Measurements from ENCODE around the gene CTDP1. TPM values are rescaled to one million over a fixed set of nuclear protein-coding genes. Genes with fewer than 3 reads are reported as not detected.
A peak's percentile ranks its signal among the peaks of the same experiment; 100 is the strongest.

CTDP1 gene
- total and polyA plus RNA-seq, 9 donors = 7.4 to 10.7 (median 9.7) TPM

- 0% methylated on average over 14 of the region's 22 CpGs for WGBS (ENCODE audit: insufficient coverage)
- Histone ChIP-seq H3K27ac (ENCODE audit: low read length) (no peak overlapping the region), H3K27me3 (ENCODE audit: control insufficient read depth, insufficient read depth, low read length) (peaks cover 18% of the 10 kb centered on the region), H3K36me3 (ENCODE audit: control insufficient read depth, insufficient read depth, low read length) (no peaks in the 10 kb centered on the region), H3K9me3 (replicated peaks; ENCODE audit: control insufficient read depth, low read depth, low read length) (no peaks in the 10 kb centered on the region), H3K4me3 (ENCODE audit: low read length) (no peak overlapping the region), H3K4me1 (ENCODE audit: control insufficient read depth, insufficient read depth, low read length) (no peaks in the 10 kb centered on the region)
- peak; percentile 65 for DNase-seq
Observed at GRCh38 chr18:79644006-79644665, 35.5 kb upstream of the CTDP1 start.

GRCh38 chr18:79644666-79645057, 34.9 kb upstream of the CTDP1 start:
- Histone ChIP-seq H3K4me1 (ENCODE audit: control insufficient read depth, insufficient read depth, low read length) (no peaks in the 10 kb centered on the region), H3K9me3 (replicated peaks; ENCODE audit: control insufficient read depth, low read depth, low read length) (no peaks in the 10 kb centered on the region), H3K36me3 (ENCODE audit: control insufficient read depth, insufficient read depth, low read length) (no peaks in the 10 kb centered on the region), H3K4me3 (ENCODE audit: low read length) (no peak overlapping the region), H3K27ac (ENCODE audit: low read length) (no peak overlapping the region), H3K27me3 (ENCODE audit: control insufficient read depth, insufficient read depth, low read length) (peaks cover 15% of the 10 kb centered on the region)
- WGBS (ENCODE audit: insufficient coverage) = no CpG with 5 or more reads among the region's 9 CpGs
- peak; percentile 77 for DNase-seq

DNA sequence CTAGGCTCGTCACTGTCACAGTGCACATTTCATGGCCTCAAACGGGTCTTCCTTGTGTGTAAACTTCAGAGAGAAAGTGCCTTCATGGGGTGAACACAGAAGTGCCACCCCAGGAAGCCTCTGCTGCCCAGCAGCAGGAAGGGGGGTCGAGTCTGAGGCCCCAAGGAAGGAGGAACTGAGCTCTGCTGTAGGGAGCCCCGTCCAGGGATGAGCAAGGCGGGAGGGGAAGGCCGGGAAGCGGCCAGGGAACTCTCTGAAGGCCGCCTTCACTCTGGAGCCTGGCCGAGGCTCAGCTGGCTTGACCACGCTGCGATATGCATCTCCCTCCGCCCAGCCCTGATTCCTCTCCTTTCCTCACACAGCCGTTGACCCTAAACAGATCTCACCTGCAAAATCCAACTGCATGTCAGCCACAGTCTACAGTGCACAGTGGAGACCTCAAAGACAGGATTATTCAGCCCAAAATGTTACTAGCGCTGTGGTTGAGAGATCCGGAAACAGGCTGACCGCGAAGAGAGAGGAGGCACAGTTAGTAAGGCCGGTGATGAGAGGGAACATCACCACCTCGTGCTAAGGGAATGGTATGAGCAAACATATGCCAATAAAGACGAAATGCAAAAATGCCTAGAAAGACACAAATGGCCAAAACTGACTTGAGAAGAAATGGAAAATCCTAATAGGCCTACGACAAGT, 34.2 kb upstream of the CTDP1 start:
- Histone ChIP-seq H3K4me3 (ENCODE audit: low read length) (no peak overlapping the region), H3K27me3 (ENCODE audit: control insufficient read depth, insufficient read depth, low read length) (peaks cover 10% of the 10 kb centered on the region), H3K27ac (ENCODE audit: low read length) (no peak overlapping the region), H3K4me1 (ENCODE audit: control insufficient read depth, insufficient read depth, low read length) (no peaks in the 10 kb centered on the region), H3K9me3 (replicated peaks; ENCODE audit: control insufficient read depth, low read depth, low read length) (no peaks in the 10 kb centered on the region), H3K36me3 (ENCODE audit: control insufficient read depth, insufficient read depth, low read length) (no peaks in the 10 kb centered on the region)
- 46% methylated on average over 15 of the region's 21 CpGs for WGBS (ENCODE audit: insufficient coverage)
- peak; percentile 35 for DNase-seq

DNA sequence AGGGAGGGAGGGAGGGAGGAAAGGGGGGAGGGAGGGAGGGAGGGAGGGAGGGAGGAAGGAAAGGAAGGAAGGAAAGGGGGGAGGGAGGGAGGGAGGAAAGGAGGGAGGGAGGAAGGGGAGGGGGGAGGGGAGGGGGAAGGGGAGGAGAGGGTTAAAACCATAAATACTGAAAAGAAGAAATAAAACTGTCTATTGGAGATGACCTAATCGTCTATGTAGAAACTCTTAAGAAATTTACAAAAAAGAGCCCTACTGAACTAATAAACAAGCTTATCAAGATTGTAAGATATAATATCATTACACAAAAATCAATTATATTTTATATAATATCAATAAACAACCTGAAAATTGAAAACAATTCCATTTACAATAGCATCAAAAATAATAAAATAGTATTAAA, 32.3 kb upstream of the CTDP1 start:
- Histone ChIP-seq H3K27me3 (ENCODE audit: control insufficient read depth, insufficient read depth, low read length) (peaks cover 11% of the 10 kb centered on the region), H3K27ac (ENCODE audit: low read length) (no peak overlapping the region), H3K4me1 (ENCODE audit: control insufficient read depth, insufficient read depth, low read length) (no peaks in the 10 kb centered on the region), H3K4me3 (ENCODE audit: low read length) (no peak overlapping the region), H3K36me3 (ENCODE audit: control insufficient read depth, insufficient read depth, low read length) (no peaks in the 10 kb centered on the region), H3K9me3 (replicated peaks; ENCODE audit: control insufficient read depth, low read depth, low read length) (no peaks in the 10 kb centered on the region)
- WGBS (ENCODE audit: insufficient coverage) = no CpG with 5 or more reads among the region's 1 CpG
- no peak for DNase-seq

GRCh38 chr18:79650959-79651358, 28.6 kb upstream of the CTDP1 start:
- DNase-seq = no peak
- Histone ChIP-seq H3K27ac (ENCODE audit: low read length) (no peak overlapping the region), H3K27me3 (ENCODE audit: control insufficient read depth, insufficient read depth, low read length) (peaks cover 13% of the 10 kb centered on the region), H3K4me3 (ENCODE audit: low read length) (no peak overlapping the region), H3K9me3 (replicated peaks; ENCODE audit: control insufficient read depth, low read depth, low read length) (no peaks in the 10 kb centered on the region), H3K4me1 (ENCODE audit: control insufficient read depth, insufficient read depth, low read length) (no peaks in the 10 kb centered on the region), H3K36me3 (ENCODE audit: control insufficient read depth, insufficient read depth, low read length) (no peaks in the 10 kb centered on the region)
- 86% methylated on average over 11 of the region's 11 CpGs for WGBS (ENCODE audit: insufficient coverage)

- no peak for DNase-seq
- H3K4me3 ChIP-seq (ENCODE audit: low read length) = no peak overlapping the region
- H3K36me3 ChIP-seq (ENCODE audit: control insufficient read depth, insufficient read depth, low read length) = no peaks in the 10 kb centered on the region
- no peaks in the 10 kb centered on the region for H3K4me1 ChIP-seq (ENCODE audit: control insufficient read depth, insufficient read depth, low read length)
- WGBS (ENCODE audit: insufficient coverage) = 55% methylated on average over 19 of the region's 21 CpGs
- no peaks in the 10 kb centered on the region for H3K9me3 ChIP-seq (replicated peaks; ENCODE audit: control insufficient read depth, low read depth, low read length)
- H3K27me3 ChIP-seq (ENCODE audit: control insufficient read depth, insufficient read depth, low read length) = peaks cover 4% of the 10 kb centered on the region
- H3K27ac ChIP-seq (ENCODE audit: low read length) = no peak overlapping the region
Observed at GRCh38 chr18:79657342-79657996, 22.1 kb upstream of the CTDP1 start.

DNA sequence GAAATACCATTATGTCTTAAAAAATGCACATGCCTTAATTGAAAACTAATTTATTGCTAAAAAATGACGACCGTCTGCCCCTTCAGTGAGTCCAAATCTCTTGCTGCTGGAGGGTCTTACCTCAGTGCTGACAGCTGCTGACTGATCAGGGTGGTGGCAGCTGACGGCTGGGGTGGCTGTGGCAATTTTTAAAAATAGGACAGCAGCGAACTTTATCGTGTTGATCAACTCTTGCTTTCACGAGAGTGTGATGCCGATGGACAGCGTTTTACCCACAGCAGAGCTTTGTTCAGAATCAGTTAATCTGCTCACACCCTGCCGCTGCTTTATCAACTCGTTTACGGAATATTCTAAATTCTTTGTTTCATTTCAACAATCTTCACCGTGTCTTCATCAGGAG, 21.2 kb upstream of the CTDP1 start:
- H3K9me3 ChIP-seq (replicated peaks; ENCODE audit: control insufficient read depth, low read depth, low read length) = no peaks in the 10 kb centered on the region
- H3K27ac ChIP-seq (ENCODE audit: low read length) = no peak overlapping the region
- no peaks in the 10 kb centered on the region for H3K4me1 ChIP-seq (ENCODE audit: control insufficient read depth, insufficient read depth, low read length)
- DNase-seq = no peak
- no peaks in the 10 kb centered on the region for H3K36me3 ChIP-seq (ENCODE audit: control insufficient read depth, insufficient read depth, low read length)
- peaks cover 4% of the 10 kb centered on the region for H3K27me3 ChIP-seq (ENCODE audit: control insufficient read depth, insufficient read depth, low read length)
- no peak overlapping the region for H3K4me3 ChIP-seq (ENCODE audit: low read length)
- WGBS (ENCODE audit: insufficient coverage) = 75% methylated on average over 12 of the region's 12 CpGs

GRCh38 chr18:79659733-79660132, 19.9 kb upstream of the CTDP1 start:
- no peaks in the 10 kb centered on the region for H3K36me3 ChIP-seq (ENCODE audit: control insufficient read depth, insufficient read depth, low read length)
- peaks cover 4% of the 10 kb centered on the region for H3K27me3 ChIP-seq (ENCODE audit: control insufficient read depth, insufficient read depth, low read length)
- no peak overlapping the region for H3K27ac ChIP-seq (ENCODE audit: low read length)
- DNase-seq = no peak
- H3K4me3 ChIP-seq (ENCODE audit: low read length) = no peak overlapping the region
- H3K4me1 ChIP-seq (ENCODE audit: control insufficient read depth, insufficient read depth, low read length) = no peaks in the 10 kb centered on the region
- WGBS (ENCODE audit: insufficient coverage) = no CpG with 5 or more reads among the region's 5 CpGs
- H3K9me3 ChIP-seq (replicated peaks; ENCODE audit: control insufficient read depth, low read depth, low read length) = no peaks in the 10 kb centered on the region

GRCh38 chr18:79662034-79662433, 17.6 kb upstream of the CTDP1 start:
- no peak overlapping the region for H3K4me3 ChIP-seq (ENCODE audit: low read length)
- DNase-seq = no peak
- H3K27me3 ChIP-seq (ENCODE audit: control insufficient read depth, insufficient read depth, low read length) = peaks cover 2% of the 10 kb centered on the region
- no peak overlapping the region for H3K27ac ChIP-seq (ENCODE audit: low read length)
- no peaks in the 10 kb centered on the region for H3K9me3 ChIP-seq (replicated peaks; ENCODE audit: control insufficient read depth, low read depth, low read length)
- no peaks in the 10 kb centered on the region for H3K36me3 ChIP-seq (ENCODE audit: control insufficient read depth, insufficient read depth, low read length)
- no peaks in the 10 kb centered on the region for H3K4me1 ChIP-seq (ENCODE audit: control insufficient read depth, insufficient read depth, low read length)
- WGBS (ENCODE audit: insufficient coverage) = 80% methylated on average over 1 of the region's 4 CpGs

- no peak overlapping the region for H3K4me3 ChIP-seq (ENCODE audit: low read length)
- no peaks in the 10 kb centered on the region for H3K4me1 ChIP-seq (ENCODE audit: control insufficient read depth, insufficient read depth, low read length)
- H3K36me3 ChIP-seq (ENCODE audit: control insufficient read depth, insufficient read depth, low read length) = no peaks in the 10 kb centered on the region
- H3K27me3 ChIP-seq (ENCODE audit: control insufficient read depth, insufficient read depth, low read length) = peaks cover 2% of the 10 kb centered on the region
- no peak overlapping the region for H3K27ac ChIP-seq (ENCODE audit: low read length)
- no peak for DNase-seq
- WGBS (ENCODE audit: insufficient coverage) = no CpG with 5 or more reads among the region's 1 CpG
- no peaks in the 10 kb centered on the region for H3K9me3 ChIP-seq (replicated peaks; ENCODE audit: control insufficient read depth, low read depth, low read length)
Observed at GRCh38 chr18:79662439-79662838, 17.2 kb upstream of the CTDP1 start.
